Measurements from ENCODE around the gene HORMAD2. TPM values are rescaled to one million over a fixed set of nuclear protein-coding genes. Genes with fewer than 3 reads are reported as not detected.

Gene HORMAD2
- total RNA-seq, 1 experiment from 2014 or later: not detected

DNA sequence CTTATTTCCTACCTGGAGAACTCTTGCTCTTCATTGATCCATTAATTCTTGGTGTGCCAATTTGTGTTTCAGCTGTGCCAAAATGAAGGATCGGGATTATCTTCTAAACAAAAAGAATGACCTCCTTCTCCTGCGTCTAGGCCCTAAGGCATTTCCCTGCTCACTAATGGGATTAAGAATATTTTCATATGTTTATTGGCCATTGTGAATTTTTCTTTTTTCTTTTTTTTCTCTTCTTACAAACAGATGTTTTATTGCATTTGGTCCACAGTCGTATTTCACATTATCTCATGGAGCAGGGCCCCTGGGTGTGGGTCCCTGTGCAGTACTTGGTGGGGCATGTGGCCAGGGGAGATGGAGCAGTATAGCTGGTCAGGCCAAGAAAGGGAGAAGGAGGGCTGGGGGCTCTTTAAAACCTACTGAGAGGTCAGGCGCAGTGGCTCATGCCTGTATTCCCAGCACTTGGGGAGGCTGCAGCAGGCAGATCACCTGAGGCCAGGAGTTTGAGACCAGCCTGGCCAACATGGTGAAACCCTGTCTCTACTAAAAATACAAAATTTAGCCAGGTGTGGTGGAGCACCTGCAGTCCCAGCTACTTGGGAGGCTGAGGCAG, 35.3 kb upstream of the HORMAD2 start:
- TF ChIP-seq, protein P1, sequence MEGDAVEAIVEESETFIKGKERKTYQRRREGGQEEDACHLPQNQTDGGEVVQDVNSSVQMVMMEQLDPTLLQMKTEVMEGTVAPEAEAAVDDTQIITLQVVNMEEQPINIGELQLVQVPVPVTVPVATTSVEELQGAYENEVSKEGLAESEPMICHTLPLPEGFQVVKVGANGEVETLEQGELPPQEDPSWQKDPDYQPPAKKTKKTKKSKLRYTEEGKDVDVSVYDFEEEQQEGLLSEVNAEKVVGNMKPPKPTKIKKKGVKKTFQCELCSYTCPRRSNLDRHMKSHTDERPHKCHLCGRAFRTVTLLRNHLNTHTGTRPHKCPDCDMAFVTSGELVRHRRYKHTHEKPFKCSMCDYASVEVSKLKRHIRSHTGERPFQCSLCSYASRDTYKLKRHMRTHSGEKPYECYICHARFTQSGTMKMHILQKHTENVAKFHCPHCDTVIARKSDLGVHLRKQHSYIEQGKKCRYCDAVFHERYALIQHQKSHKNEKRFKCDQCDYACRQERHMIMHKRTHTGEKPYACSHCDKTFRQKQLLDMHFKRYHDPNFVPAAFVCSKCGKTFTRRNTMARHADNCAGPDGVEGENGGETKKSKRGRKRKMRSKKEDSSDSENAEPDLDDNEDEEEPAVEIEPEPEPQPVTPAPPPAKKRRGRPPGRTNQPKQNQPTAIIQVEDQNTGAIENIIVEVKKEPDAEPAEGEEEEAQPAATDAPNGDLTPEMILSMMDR (conservative IDR thresholded peaks at IDR 0.05; ENCODE audit: low read depth, low read length): no peak
- no peak for TF ChIP-seq EZH2 (IDR thresholded peaks at IDR 0.05; ENCODE audit: borderline replicate concordance, low read depth, low read length, poor library complexity, severe bottlenecking)
- peak; percentile 16 for DNase-seq (ENCODE audit: low spot score)
- Histone ChIP-seq H3K27ac (ENCODE audit: low read depth, low read length, poor library complexity, severe bottlenecking) (no peak overlapping the region), H3K36me3 (ENCODE audit: insufficient read depth, low read length, poor library complexity, severe bottlenecking) (no peaks in the 10 kb centered on the region), H3K4me3 (ENCODE audit: low read depth, low read length, poor library complexity, severe bottlenecking) (no peak overlapping the region), H3K9me3 (ENCODE audit: low read depth, low read length, poor library complexity, severe bottlenecking) (no peaks in the 10 kb centered on the region), H3K4me1 (ENCODE audit: insufficient read depth, low read length, poor library complexity, severe bottlenecking) (peaks cover 32% of the 10 kb centered on the region), H3K27me3 (replicated peaks; ENCODE audit: insufficient read depth, low read depth, low read length, poor library complexity) (no peaks in the 10 kb centered on the region)
- BruUV-seq (replicated peaks): no TSS peak
- intact Hi-C loops (cut with micrococcal nuclease; ENCODE audit: unreplicated experiment): no loop called here
- ChIA-PET POLR2A (ENCODE audit: low non-redundant PET) (no interaction called here), CTCF (interaction anchor here (0.6 kb wide), 1 partner anchor 44 kb away, joined by 3 read pairs; no protein-coding TSS in a partner anchor)

DNA sequence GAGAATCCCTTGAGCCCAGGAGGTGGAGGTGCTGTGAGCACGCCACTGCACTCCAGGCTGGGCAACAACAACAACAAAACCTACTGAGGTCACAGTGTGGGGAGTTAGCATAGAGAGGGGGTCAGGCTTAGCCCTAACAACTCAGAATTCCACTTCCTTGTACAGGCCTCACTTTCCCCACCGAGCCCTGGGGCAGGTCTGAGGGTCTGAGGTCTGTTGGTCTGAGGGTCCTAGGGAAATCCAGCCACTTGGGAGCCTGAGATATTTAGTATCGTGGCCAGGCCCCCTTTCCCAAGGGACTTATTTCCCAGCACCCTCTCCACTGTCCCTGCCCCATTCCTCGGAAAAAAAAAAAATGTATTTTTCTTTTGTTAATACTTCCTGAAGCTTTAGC, 34.8 kb upstream of the HORMAD2 start:
- Histone ChIP-seq H3K27me3 (replicated peaks; ENCODE audit: insufficient read depth, low read depth, low read length, poor library complexity) (no peaks in the 10 kb centered on the region), H3K36me3 (ENCODE audit: insufficient read depth, low read length, poor library complexity, severe bottlenecking) (no peaks in the 10 kb centered on the region), H3K27ac (ENCODE audit: low read depth, low read length, poor library complexity, severe bottlenecking) (no peak overlapping the region), H3K4me3 (ENCODE audit: low read depth, low read length, poor library complexity, severe bottlenecking) (no peak overlapping the region), H3K4me1 (ENCODE audit: insufficient read depth, low read length, poor library complexity, severe bottlenecking) (peaks cover 32% of the 10 kb centered on the region), H3K9me3 (ENCODE audit: low read depth, low read length, poor library complexity, severe bottlenecking) (no peaks in the 10 kb centered on the region)
- ChIA-PET POLR2A (ENCODE audit: low non-redundant PET) (no interaction called here), CTCF (no interaction called here)
- intact Hi-C loops (cut with micrococcal nuclease; ENCODE audit: unreplicated experiment): no loop called here
- no TSS peak for BruUV-seq (replicated peaks)
- TF ChIP-seq EZH2 (IDR thresholded peaks at IDR 0.05; ENCODE audit: borderline replicate concordance, low read depth, low read length, poor library complexity, severe bottlenecking): no peak
- TF ChIP-seq, protein P1 (conservative IDR thresholded peaks at IDR 0.05; ENCODE audit: low read depth, low read length): no peak
- no peak for DNase-seq (ENCODE audit: low spot score)

DNA sequence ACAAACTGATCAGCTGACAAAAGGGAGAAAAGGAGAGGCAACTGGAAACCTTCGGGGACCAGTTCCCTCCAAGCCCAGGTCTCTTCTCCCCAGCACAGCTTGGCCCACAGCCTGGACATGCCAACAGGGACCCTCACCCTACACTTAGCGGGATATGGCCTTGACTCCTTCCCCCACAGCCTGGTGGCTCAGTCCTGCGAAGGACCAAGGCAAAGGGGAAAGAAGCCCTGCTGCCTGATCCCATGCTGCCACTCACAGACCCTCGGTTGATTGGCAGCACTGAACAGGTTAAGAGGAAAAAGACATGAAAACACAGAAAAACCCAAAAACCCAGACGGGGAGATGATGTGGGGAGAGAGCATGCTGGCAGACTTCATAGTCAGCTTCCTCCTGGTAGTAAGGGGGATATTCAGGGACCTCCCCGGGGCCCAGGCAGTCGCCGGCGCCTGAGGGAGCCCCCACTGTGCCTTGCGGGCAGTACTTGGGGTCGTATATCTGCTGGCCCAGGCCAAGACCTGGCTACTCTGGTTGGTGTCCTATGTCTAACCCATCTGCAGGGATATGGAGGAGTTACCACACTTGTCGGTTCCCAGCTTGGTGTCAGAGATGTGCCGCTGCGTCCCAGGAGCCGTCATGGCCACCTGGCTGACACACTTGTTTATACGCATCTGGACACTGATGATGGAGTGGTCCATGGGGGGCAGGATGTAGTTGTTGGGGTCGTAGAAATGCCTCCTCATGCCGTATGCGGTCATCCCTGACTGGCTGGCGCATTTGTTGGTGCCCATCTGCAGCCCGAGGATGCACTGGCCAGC, 34.2 kb upstream of the HORMAD2 start:
- Histone ChIP-seq H3K4me1 (ENCODE audit: insufficient read depth, low read length, poor library complexity, severe bottlenecking) (peaks cover 32% of the 10 kb centered on the region), H3K27ac (ENCODE audit: low read depth, low read length, poor library complexity, severe bottlenecking) (no peak overlapping the region), H3K36me3 (ENCODE audit: insufficient read depth, low read length, poor library complexity, severe bottlenecking) (no peaks in the 10 kb centered on the region), H3K4me3 (ENCODE audit: low read depth, low read length, poor library complexity, severe bottlenecking) (no peak overlapping the region), H3K9me3 (ENCODE audit: low read depth, low read length, poor library complexity, severe bottlenecking) (no peaks in the 10 kb centered on the region), H3K27me3 (replicated peaks; ENCODE audit: insufficient read depth, low read depth, low read length, poor library complexity) (no peaks in the 10 kb centered on the region)
- BruUV-seq (replicated peaks): no TSS peak
- intact Hi-C loops (cut with micrococcal nuclease; ENCODE audit: unreplicated experiment): no loop called here
- POLR2A ChIA-PET (ENCODE audit: low non-redundant PET): no interaction called here
- TF ChIP-seq, protein P1 (conservative IDR thresholded peaks at IDR 0.05; ENCODE audit: low read depth, low read length): no peak
- TF ChIP-seq EZH2 (IDR thresholded peaks at IDR 0.05; ENCODE audit: borderline replicate concordance, low read depth, low read length, poor library complexity, severe bottlenecking): no peak
- DNase-seq (ENCODE audit: low spot score): no peak
- CTCF ChIA-PET: no interaction called here
